Activated naive CD4-positive, alpha-beta T cell treated with anti-CD3 and anti-CD28 coated beads, Interleukin-2, amount 50 U/mL, for 16 hours (primary cell): ENCODE data around the gene UPK3A.
"Not testable (repeated sequence)": the region's sequence is repeated elsewhere in the genome, so short reads cannot be mapped to it uniquely, and the experiment has no call there.

ENCODE experiments used
- DNase-seq: peaks from one replicate; pipeline ENCODE4 v3.0.0-alpha.2; 2020

Gene UPK3A

DNA sequence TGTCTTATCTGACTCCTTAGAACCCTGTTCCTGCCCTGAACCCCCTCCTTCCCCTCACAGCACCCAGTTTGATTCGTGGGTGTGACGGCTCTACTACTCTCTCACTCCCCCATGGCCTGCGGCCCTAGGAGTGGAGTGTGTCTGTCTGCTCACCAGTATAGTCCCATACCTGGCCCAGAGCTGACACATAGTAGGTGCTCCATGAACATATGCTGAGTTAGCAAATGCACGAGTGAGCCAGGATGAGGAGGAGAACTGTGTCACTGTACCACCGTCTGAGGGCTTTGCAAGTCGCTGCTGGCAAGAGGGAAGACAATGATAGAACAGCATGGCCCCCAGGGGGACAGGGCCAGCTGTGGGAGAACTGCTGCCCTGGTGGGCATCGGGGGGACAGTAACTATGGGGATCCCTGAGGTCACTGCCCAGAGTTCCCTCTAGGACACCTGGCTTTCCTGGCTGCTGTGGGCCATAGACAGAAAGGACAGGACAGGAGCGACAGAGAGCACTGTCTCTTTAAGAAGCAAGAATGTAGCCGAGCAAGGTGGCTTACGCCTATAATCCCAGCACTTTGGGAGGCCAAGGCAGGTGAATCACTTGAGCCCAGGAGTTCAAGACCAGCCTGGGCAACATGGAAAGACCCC lies 24.9 kb upstream of the UPK3A start:
- DNase-seq, result no peak

DNA sequence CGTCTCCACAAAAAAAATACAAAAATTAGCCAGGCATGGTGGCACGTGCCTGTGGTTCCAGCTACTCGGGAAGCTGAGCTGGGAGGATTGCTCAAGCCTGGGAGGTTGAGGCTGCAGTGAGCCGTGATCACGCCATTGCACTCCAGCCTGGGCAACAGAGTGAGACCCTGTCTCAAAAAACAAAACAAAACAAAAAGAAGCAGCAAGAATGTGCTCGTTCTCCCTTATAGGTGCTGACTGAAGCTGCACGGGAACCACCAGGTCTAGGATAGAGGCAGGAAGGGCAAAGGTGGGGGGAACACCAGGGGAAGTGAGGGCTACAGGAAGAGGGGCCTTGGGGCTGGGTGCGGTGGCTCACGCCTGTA lies 24.4 kb upstream of the UPK3A start:
- DNase-seq, result not testable (repeated sequence)

DNA sequence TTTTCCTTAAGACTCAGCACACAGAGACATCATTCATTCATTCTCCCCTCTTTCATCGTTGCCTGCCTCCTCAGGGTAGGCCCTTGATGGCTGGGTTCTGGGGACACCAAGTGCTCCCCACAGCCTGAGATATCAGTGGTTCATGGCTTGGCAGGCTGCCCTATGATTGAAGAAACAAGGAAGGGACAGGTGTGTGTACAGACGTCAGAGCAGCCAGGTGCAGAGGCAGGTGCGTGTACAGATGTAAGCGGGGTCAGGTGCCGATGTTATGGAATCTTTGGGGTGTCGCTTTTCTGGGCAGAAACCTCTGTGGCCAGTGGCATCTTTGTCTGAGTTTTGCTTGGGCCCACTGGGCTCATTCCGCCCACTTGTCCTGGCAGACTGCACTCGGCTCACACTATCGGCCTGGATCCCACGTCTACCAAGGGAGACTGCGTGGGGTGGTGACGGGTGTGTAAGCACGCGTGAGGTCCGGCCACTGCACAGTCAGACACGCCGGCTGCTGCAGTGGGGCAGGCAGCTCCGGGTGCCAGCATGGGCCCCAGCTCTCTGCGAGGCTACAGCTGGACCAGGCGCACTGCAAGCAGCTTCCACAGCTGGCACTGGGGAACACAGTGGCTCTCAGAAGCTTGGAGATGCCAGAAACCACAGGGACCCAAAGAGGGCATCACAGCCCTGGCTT lies 23.2 kb upstream of the UPK3A start:
- no peak for DNase-seq

DNA sequence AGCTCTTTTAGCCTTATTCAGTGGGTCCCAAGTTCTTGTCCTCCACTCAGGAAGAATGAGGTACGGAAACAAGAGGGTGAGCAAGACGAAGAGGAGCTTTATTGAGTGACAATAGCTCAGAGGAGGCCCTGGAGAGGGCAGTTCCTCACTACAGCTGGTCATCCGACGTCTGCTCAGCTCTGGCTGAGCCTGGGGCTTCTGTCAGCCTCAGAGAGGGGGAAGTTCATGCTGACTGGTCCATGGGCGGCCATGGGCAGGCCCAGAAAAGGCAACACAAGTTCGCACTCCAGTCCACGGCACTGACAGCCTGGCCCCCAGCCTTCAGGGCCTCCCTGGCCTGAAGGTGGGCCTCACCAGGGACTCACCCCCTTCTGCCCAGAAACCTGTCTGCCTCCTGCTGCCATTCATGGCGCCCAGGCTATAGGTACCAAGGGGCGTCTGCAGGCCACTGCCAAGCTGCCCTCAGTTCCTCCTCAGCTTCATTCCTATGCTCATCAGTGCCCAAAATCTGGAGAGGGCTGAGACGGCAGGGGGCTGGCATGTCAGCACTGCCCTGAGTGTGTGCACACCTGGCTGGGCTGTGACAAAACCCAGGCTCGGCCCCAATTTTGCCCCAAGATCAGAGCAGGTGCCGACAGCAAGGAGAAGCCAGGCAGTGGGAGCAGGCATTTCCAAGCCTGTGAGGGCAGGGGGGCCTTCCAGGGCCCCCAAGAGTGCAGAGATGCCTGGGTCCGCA lies 22.4 kb upstream of the UPK3A start:
- no peak for DNase-seq

DNA sequence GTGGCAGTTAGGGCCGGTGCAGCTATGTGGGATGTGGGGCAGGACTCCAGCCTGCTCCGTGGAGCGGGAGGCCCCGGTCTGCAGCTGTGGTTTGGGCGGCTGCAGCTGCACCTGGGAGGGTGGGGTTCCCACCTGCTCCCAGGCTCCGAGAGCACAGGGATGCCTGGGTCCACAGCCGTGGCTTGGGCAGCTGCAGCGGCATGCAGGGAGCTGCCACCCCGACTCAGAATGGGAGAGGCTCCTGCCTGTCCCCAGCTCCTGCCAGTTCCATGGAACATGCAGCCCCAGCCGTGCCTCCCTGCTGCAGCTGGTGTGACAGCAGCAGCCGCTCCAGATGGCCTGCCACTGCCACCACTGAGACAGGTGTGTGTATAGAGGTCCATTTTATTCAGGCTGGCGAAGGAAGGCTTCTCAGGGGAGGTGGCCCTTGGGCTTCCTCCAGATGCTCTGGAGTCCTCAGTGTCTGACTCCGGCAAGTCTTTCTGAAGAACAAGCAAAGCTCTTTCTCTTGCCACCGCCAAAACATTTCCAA lies 21.8 kb upstream of the UPK3A start:
- DNase-seq, result no peak

DNA sequence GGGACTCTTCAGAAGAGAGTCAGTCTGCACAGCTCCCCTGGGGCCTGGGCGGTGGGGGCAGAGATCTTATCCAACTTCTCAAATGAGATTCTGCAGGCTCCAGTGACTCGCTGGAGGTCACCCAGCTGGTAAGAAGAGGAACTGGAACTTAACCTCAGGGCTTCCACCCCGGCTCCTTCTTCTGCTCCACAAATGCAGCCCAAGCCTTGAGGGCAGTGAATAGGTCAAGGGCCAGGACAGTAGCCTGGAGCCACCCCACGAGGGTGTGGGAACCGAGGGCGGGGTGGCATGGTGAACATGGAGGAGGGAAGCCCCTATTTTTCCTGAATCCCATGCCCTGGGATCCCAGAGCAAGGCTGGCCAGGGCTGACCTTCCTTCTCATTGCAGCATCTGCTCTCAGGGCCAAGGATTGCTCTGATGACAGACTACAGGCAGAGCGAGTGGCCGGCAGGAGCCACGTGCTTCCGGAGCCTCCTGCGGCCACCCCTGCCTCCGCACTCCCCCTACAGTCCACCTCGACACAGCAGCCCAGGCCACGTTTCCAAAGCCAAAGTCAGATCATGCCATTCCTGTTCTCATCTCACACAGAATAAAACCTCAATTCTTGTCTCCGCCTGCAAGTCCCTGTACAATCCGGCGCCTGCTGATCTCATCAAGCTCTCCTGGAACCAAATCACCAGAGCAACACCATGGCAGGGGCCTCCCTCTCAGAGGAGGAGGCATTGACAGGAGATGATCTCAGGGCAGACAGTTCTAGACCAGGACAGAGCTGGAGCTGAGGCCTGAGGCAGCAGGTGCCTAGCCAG lies 21.1 kb upstream of the UPK3A start:
- DNase-seq, result no peak

DNA sequence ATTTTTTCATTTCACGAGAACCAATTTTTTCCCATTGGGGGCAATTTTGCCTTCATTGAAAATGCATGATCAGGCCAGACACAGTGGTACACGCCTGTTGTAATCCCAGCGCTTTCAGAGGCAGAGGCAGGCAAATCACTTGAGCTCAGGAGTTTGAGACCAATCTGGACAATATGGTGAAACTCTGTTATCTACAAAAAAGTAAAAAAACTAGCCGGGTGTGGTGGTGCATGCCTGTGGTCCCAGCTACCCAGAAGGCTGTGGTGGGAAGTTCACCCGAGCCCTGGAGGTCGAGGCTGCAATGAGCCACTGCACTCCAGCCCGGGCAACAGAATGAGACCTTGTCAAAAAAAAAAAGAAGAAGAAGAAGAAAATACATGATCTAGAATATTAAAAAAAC lies 19.2 kb upstream of the UPK3A start:
- no peak for DNase-seq

DNA sequence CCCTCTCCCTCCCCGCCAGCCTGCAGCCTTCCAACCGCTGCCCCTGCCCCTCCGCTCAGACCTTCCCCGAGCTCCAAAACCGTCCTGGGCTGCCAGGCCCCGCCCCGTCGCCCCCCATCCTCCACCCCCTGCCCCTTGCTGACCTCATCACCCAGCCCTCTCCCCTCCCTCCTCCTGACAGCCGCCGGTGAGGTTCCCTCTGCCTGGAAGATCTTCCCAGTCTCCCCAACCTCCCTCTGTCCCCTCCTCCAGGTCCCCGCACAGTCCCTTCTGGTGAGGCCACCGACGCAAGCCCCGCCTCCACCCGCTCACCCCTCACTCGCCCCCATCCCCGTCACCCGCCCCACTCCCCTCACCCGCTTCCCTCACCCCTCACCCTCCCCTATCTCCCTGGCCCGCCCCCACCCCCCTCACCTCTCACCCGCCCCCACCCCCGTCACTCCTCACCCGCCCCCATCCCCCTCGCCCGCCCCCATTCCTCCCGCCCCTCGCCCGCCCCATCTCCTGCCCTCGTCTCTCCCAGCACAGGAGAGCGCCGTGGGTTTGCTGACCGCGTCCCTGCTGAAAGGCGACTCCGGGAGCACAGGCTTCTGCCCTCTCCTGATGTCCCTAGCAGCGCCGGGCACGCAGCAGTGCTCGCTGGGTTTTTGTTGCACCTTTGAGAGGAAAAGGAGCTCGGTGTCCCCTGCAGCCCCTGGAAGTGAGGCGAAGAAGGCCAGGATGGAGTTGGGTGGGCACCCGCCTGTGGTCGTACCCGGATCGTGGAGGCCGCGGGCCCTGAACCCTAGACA lies 16.4 kb upstream of the UPK3A start:
- DNase-seq, result no peak

DNA sequence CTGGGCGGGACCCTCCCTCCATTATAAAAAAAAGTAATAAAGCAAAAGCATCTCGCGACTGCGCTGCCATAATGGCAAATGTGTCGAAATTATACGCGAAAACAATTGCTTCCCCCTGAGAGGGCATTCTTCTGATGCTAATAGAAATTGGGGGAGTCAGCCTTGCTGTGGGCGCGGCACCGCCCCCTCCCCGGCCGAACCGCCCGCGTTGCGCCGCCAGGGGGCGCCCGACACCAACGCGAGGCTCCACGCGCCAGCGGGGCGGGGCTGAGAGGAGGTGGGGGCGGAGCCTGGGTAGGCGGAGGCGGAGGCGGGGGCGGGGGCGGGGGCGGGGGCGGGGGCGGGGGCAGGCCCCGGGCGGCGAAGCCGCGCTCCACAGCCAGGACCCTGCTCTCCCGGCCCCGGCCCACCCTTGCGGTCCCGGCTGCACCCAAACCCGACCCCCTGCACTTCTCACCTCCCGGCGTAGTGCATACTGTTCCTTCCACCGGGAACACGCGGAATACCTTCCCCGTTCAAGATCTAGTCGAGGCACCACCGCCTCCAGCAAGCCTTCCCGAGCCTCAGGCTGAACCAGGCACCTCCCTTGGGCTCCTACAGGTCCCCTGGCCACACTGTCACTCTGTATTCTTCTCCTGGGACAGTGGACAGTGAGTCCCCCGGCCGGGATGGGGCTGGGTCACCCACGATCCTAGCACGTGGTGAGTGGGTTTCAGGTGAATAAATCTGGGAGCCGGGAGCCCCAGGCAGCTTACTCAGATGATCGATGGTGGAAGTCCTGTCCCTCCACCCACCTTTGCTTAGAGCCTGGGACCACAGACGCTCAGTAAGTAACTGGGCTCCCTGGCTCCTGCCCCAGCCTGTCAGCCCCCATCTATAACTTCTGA lies 15.5 kb upstream of the UPK3A start:
- peak; percentile 84 for DNase-seq

DNA sequence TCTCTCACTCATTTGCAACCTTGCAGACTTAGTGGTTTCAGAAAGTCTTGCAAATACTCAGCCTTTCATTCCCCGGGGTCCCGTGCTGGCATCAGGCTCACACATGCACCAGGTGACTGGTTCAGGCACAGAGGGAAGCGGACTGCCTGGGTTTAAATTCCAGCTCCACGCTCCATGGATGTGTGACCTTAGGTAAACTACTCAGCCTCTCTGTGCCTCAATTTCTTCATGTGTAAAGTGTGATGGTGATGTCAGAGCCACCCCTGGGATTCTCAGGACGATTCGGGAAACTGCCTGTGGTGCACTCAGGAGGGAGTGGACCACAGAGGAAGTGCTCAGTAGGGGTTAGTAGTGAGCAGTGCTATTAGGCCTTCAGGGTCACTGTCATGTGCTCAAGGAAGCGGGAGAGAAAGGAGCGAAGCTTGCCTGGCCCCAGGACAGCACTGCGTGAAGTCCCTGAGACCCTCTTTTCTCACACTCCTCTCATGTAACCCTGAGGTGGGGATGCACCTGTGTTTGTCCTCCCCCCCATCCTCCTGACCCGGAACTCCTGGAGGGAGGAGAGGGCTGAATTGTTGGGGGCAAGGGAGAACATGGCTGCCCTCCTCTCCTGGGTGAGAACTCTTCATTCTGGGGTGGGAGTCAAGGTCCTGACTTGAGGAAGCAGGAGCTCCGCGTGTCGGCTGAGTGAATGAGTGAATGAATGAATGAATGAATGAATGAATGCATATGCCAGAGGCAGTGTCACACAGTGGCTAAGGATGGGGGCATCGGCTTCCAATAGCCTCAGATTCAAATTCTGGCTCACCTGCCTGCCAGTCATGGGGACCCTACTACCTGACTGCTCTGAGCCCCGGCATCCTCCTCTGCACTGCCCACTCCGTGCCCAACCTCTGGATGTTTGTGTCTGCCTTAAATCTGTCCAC lies 14.4 kb upstream of the UPK3A start:
- DNase-seq, result no peak

DNA sequence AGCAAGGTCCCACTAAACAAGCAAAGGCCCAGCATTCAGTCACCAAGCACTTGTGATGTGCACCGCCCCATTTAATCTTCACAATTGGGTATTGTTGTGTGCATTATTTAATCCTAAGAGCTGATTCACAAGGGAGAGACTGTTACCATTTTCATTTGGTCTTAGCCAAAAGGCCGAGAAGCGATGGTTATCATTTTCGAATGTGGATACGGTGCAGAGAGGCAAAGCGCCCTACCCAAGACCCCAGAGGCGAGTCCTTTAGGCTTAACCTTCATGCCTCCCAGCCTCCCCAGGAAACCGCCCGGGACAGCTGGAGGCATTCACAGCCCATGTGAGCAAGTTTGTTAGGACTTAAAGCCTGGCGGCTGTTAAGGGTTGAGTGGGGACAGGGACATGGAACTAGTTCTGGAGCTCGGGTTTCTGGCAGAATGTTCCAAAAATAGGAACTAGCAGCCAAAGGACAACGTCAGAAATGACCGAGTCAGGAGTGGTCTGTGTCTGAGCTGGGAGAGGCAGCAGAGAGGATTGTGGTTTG lies 13.0 kb upstream of the UPK3A start:
- DNase-seq, result no peak

DNA sequence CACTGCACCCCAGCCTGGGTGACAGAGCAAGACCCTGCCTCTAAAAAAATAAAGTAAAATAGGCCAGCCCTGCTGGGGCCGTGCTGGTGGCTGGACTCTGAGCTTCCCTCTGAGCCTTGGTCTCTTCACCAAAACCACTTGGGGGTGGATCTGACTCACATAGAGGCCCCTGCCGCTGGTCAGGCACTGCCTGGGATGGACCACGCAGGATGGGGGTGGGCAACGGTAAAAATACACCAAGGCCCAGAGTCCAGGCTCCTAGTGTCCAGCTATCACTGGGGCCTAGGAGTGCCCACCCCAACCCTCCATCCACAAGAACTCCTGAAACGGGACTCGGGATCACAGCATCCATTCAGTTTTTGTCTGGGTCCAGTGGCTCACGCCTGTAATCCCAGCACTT lies 12.3 kb upstream of the UPK3A start:
- no peak for DNase-seq

DNA sequence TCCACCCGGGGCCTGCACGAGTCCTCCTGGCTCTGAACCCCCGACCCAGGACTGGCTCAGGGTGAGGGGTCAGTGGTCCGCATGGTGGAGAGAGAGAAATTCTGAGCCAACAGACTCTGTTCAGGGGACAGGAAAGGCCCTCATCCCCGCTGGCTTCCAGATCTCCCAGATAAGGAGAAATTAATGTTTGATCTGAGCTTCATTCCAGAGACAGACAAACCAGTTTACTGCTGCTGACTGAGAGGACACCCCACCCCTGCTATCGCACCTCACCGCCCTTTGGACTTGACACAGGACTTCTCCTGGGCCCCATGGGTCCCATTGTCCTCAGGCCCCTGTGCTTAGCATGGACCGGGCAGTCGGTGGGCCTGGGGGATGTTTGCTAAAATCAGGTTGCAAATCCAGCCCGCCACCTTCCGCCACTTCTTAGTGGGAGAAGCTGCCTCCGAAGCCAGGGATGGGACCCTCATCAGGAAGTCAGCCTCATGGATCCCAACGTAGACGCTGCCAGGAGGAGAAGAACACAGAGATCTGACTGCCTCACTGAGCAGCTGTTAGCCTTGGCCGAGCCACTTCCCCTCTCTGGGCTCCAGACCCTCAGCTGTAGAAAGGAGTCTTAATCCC lies 11.2 kb upstream of the UPK3A start:
- DNase-seq, result no peak

DNA sequence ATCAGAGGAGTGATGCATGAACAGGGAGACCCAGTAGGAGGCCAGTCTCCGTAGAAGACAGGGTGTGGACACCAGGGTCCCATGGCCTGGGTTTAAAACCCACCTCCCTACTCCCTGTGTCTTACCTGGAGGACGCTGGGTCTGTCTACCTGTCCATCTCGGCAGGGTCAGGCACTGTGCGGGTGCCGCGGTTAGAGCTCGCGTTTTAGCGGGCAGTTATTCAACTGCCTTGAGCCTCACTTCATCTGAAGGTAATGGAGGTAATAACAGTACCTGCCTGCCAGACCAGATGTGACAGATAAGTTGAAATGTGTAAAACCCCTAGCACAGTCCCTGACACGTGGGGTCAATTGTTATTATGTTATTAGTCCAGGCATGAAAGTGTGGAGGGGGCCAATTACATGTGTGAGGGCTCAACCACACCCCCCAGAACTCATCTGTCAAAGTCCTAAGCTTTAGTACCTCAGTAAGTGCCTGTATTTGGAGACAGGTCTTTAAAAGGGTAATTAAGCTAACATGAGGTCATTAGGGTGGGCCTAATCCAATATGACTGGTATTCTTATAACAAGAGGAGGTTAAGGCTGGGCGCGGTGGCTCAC lies 8.1 kb upstream of the UPK3A start:
- no peak for DNase-seq

DNA sequence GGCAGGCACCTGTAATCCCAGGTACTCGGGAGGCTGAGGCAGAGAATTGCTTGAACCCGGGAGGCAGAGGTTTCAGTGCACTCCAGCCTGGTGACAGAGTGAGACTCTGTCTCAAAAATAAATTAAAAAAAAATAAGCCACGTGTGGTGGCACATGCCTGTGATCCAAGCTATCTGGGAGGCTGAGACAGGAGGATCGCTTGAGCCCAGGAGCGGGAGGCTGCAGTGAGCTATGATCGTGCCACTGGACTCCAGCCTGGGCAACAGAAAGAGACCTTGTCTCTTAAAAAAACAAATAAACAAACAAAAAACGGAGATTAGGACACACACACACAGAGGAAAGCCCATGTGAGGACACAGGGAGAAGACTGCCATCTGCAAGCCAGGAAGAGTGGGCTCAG lies 7.0 kb upstream of the UPK3A start:
- not testable (repeated sequence) for DNase-seq

DNA sequence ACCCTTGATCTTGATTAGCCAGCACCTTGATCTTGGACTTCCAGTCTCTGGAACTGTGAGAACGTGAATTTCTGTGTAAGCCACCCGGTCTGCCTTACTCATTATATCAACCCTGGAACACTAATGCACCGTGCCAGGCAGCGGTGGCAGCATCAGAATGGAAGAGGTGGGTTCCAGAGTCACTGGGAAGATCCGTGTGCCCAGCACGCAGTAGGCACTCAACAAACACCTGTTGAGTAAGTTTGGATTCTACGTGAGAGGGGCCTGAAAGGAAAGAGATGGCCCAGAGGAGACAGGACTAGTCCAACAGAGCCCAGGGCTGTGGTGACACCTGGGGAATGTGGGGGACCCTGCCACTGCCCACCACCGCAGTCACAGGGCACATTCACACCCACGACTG lies 6.6 kb upstream of the UPK3A start:
- no peak for DNase-seq

DNA sequence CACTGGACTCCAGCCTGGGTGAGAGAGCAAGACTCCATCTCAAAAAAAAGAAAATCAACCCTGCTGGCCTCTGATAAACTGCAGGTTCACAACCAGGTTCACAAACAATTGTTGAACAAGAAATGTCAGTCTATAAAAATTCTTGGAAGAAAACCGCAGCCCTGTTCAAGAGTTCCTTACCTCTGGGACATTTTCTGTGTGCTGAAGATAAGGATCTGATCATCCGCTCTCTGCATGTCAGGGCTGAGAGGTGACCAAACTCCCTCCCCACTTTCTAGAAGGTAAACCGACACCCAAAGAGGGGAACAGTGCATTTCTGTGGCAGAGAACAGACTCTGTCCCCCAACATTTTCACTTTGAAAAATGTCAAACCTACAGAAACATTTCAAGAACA lies 4.2 kb upstream of the UPK3A start:
- DNase-seq, result no peak

DNA sequence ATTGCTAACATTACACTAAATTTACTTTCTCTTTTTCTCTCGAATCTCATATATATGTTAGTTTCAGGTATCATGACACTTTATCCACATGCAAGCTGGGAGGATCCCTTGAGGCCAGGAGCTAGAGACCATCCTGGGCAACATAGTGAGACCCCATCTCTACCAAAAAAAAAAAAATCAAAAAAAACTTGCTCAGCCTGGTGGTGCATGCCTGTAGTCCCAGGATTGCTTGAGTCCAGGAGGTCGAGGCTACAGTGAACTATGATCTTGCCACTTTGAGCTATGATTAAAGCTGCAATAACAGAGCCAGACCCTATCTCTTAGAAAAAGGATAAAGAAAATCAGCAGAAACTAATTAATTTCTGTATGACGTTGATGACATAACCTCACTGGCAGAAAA lies 3.7 kb upstream of the UPK3A start:
- no peak for DNase-seq
